Measurements from ENCODE around the gene CD4. TPM values are rescaled to one million over a fixed set of nuclear protein-coding genes. Genes with fewer than 3 reads are reported as not detected.

Gene CD4
- total and polyA plus RNA-seq, 2 of the 4 experiments (the other 2 are of a cell fraction), result 5.7 to 15.0 TPM

DNA sequence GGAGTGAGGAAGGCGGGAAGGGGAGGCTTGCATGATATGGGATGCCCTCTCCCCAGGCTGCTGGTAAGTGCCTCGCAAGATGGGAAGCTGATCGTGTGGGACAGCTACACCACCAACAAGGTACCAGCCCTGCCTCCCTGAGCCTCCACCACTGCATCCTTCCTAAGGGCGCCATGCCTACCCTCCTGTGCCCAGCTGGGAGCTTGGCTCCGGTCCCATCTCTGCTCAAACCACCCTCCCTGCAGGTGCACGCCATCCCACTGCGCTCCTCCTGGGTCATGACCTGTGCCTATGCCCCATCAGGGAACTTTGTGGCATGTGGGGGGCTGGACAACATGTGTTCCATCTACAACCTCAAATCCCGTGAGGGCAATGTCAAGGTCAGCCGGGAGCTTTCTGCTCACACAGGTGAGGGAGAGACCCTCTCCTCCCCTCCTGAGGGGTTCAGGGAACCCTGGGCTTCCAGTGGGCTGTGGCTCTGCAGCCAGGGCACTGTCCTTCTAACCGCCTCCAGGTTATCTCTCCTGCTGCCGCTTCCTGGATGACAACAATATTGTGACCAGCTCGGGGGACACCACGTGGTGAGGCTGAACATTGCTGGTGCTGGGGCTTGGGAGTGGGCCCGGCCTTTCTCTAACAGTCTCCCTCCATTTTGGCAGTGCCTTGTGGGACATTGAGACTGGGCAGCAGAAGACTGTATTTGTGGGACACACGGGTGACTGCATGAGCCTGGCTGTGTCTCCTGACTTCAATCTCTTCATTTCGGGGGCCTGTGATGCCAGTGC, 54.0 kb downstream of the CD4 start:
- Histone ChIP-seq H2BK20ac (ENCODE audit: low read depth, low read length) (no peak overlapping the region), H3K36me3 (ENCODE audit: control insufficient read depth, insufficient read depth, low read length) (peaks cover 71% of the 10 kb centered on the region), H2AK5ac (ENCODE audit: low read depth, low read length) (no peak overlapping the region), H3K18ac (ENCODE audit: low read depth, low read length) (no peak overlapping the region), H3K4me3 (ENCODE audit: insufficient read depth, low read depth, low read length) (no peak overlapping the region), H2BK15ac (ENCODE audit: low read depth, low read length) (no peak overlapping the region), H3K9me1 (ENCODE audit: insufficient read depth, low read length) (no peaks in the 10 kb centered on the region), H2AK9ac (replicated peaks; ENCODE audit: low read depth, low read length, poor library complexity) (no peak overlapping the region), H3K27ac (ENCODE audit: insufficient read depth, low read length) (no peak overlapping the region), H3K56ac (ENCODE audit: extremely low read depth, insufficient read depth, low read length) (no peak overlapping the region), H3K9ac (ENCODE audit: low read depth, low read length) (no peak overlapping the region), H3K4ac (ENCODE audit: low read depth, low read length) (no peak overlapping the region), H3K4me2 (ENCODE audit: low read depth, low read length) (no peak overlapping the region), H4K91ac (ENCODE audit: insufficient read depth, low read depth, low read length) (no peak overlapping the region), H4K8ac (ENCODE audit: low read depth in 2 of 2, low read length in 2 of 2) (no peak overlapping the region), H3K9me3 (ENCODE audit: control insufficient read depth, insufficient read depth, low read length) (no peaks in the 10 kb centered on the region), H2BK120ac (ENCODE audit: low read depth, low read length) (no peak overlapping the region), H3K79me1 (ENCODE audit: low read depth in 1 of 2, low read length in 2 of 2) (peaks cover 6 to 13% of the 10 kb centered on the region in 2 experiments; a peak in 3 of 4 replicates), H4K5ac (ENCODE audit: low read depth, low read length) (no peak overlapping the region), H3K14ac (replicated peaks; ENCODE audit: low read depth, low read length) (no peak overlapping the region), H3K4me1 (ENCODE audit: control insufficient read depth, insufficient read depth, low read length) (no peaks in the 10 kb centered on the region), H4K20me1 (ENCODE audit: insufficient read depth, low read length) (no peaks in the 10 kb centered on the region; the same call in 1 of the 2 replicates), H3K27me3 (ENCODE audit: control insufficient read depth, insufficient read depth, low read length) (no peaks in the 10 kb centered on the region), H3K23ac (ENCODE audit: low read depth, low read length) (no peak overlapping the region), H2BK5ac (ENCODE audit: low read depth, low read length, poor library complexity, severe bottlenecking) (no peak overlapping the region), H2AFZ (replicated peaks; ENCODE audit: low read length, poor library complexity) (no peak overlapping the region)
- intact Hi-C loops (cut with micrococcal nuclease), result no loop called here
- in situ Hi-C loops (cut with MboI; ENCODE audit: low sequenced_read_pairs), result no loop called here
- no TSS peak for BruUV-seq (replicated peaks)
- dilution Hi-C loops (cut with HindIII; ENCODE audit: low sequenced_read_pairs, unreplicated experiment), result no loop called here
- no peak for ATAC-seq (ENCODE audit: low read depth)
- TF ChIP-seq MXI1 (IDR thresholded peaks at IDR 0.05; ENCODE audit: borderline replicate concordance, low read depth, low read length) (no peak), FOS (IDR thresholded peaks at IDR 0.05; ENCODE audit: low read depth, low read length) (no peak), RAD21 (IDR thresholded peaks at IDR 0.05; ENCODE audit: low read length) (no peak), CHD1 (IDR thresholded peaks at IDR 0.05; ENCODE audit: low read depth, low read length) (no peak), MAFK (IDR thresholded peaks at IDR 0.05; ENCODE audit: low read depth, low read length) (no peak)
- TF ChIP-seq, protein P1, sequence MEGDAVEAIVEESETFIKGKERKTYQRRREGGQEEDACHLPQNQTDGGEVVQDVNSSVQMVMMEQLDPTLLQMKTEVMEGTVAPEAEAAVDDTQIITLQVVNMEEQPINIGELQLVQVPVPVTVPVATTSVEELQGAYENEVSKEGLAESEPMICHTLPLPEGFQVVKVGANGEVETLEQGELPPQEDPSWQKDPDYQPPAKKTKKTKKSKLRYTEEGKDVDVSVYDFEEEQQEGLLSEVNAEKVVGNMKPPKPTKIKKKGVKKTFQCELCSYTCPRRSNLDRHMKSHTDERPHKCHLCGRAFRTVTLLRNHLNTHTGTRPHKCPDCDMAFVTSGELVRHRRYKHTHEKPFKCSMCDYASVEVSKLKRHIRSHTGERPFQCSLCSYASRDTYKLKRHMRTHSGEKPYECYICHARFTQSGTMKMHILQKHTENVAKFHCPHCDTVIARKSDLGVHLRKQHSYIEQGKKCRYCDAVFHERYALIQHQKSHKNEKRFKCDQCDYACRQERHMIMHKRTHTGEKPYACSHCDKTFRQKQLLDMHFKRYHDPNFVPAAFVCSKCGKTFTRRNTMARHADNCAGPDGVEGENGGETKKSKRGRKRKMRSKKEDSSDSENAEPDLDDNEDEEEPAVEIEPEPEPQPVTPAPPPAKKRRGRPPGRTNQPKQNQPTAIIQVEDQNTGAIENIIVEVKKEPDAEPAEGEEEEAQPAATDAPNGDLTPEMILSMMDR (conservative IDR thresholded peaks at IDR 0.05; ENCODE audit: low read depth, low read length), result no peak
- CTCF ChIA-PET, result interaction anchor here (0.6 to 0.9 kb wide), 2 partner anchors 7 to 8 kb away, joined by 3 to 6 read pairs; partner anchors contain the start of gene USP5
- POLR2A ChIA-PET (ENCODE audit: unreplicated experiment), result interaction anchor here (1.1 kb wide), 1 partner anchor 9 kb away, joined by 3 read pairs; no protein-coding TSS in a partner anchor
- DNase-seq, result no peak
- 80% methylated on average over 2 of the region's 16 CpGs; no CpG with 5 or more reads in 1 of the 2 experiments for WGBS, 2 experiments (ENCODE audit: extremely low coverage in 2 of 2, insufficient read length in 1 of 2)
